Endodermal cell (in vitro differentiated cells): ENCODE data around the gene STUM. TPM values are rescaled to one million over a fixed set of nuclear protein-coding genes. Genes with fewer than 3 reads are reported as not detected.
A peak's percentile ranks its signal among the peaks of the same experiment; 100 is the strongest.

Experiments
- DNase-seq: peaks from one replicate; pipeline ENCODE4 v3.0.0-alpha.2; 2017
- H3K27ac ChIP-seq: 2 replicates; pipeline ENCODE4 v1.5.1; 2013; ENCODE audit warnings: mild to moderate bottlenecking, low read depth, low read length, moderate library complexity
- H3K27me3 ChIP-seq: 2 replicates; pipeline ENCODE4 v1.6.1; 2013; ENCODE audit warnings: mild to moderate bottlenecking, low read length, moderate library complexity; ENCODE audit not compliant: insufficient read depth, control insufficient read depth, poor library complexity, severe bottlenecking
- H3K36me3 ChIP-seq: 2 replicates; pipeline ENCODE4 v1.7.0; 2013; ENCODE audit warnings: mild to moderate bottlenecking, low read length, moderate library complexity; ENCODE audit not compliant: control insufficient read depth, insufficient read depth
- H3K4me1 ChIP-seq: one replicate; pipeline ENCODE4 v1.7.0; 2013; ENCODE audit warnings: low read length; ENCODE audit not compliant: control insufficient read depth, insufficient read depth
- H3K4me3 ChIP-seq: 2 replicates; pipeline ENCODE4 v1.5.1; 2013; ENCODE audit warnings: mild to moderate bottlenecking, low read length, moderate library complexity
- H3K9ac ChIP-seq: 2 replicates; pipeline ENCODE4 v1.6.1; 2013; ENCODE audit warnings: mild to moderate bottlenecking, low read length, moderate library complexity; ENCODE audit not compliant: poor library complexity, severe bottlenecking; ENCODE audit errors: extremely low read depth
- H3K9me3 ChIP-seq: 2 replicates; pipeline ENCODE4 v1.6.1; 2013; ENCODE audit warnings: mild to moderate bottlenecking, low read length, moderate library complexity; ENCODE audit not compliant: control insufficient read depth
- H3K27ac Mint-ChIP-seq: 2 replicates; pipeline ENCODE4 v1.8.0; 2020; ENCODE audit warnings: mixed read lengths
- H3K27me3 Mint-ChIP-seq: 2 replicates; pipeline ENCODE4 v1.8.0; 2021; ENCODE audit warnings: mild to moderate bottlenecking, mixed read lengths; ENCODE audit not compliant: insufficient read depth
- H3K36me3 Mint-ChIP-seq: 2 replicates; pipeline ENCODE4 v1.8.0; 2020; ENCODE audit warnings: low read depth, mixed read lengths
- H3K4me1 Mint-ChIP-seq: 2 replicates; pipeline ENCODE4 v1.8.0; 2020; ENCODE audit warnings: mixed read lengths
- H3K4me3 Mint-ChIP-seq: 2 replicates; pipeline ENCODE4 v1.8.0; 2020; ENCODE audit warnings: mild to moderate bottlenecking, moderate library complexity, mixed read lengths
- H3K9me3 Mint-ChIP-seq: 2 replicates; pipeline ENCODE4 v1.8.0; 2020; ENCODE audit warnings: mild to moderate bottlenecking, mixed read lengths
- CTCF ChIP-seq: fragments of 200-600 bp; sonication (generic); conservative IDR thresholded peaks from 2 replicates; pipeline ENCODE4 v1.5.0; 2021; ENCODE audit warnings: antibody characterized with exemption, mild to moderate bottlenecking
- WGBS, 2 experiments: methylation state at CpG; one replicate each; pipeline versions ENCODE4 v1.1.5 to v1.1.7; 2013; ENCODE audit warnings: missing lambda C conversion rate in 2 of 2, mixed read lengths in 1 of 2; ENCODE audit not compliant: insufficient coverage in 1 of 2, insufficient read length in 1 of 2; 5-methylcytosine and 5-hydroxymethylcytosine counted together
- total RNA-seq, 2 donors: library from RNA; stranded (reverse); fragmentation: NEBNext Ultra II Directional in 1 of 2; extraction: Animal tissue kit (Norgen Biotek cat#: 25700) in 1 of 2; gene quantifications; 2 replicates in 1 of 2; 3 replicates in 1 of 2; pipeline ENCODE4 v1.2.1, GENCODE V29; 2021

STUM gene
- total RNA-seq, 2 donors from 2014 or later = 0.04 to 0.20 TPM

GRCh38 chr1:226649244-226649643 is 100.7 kb downstream of the STUM start:
- no peak overlapping the region for H3K9ac ChIP-seq
- TF ChIP-seq CTCF = no peak
- H3K36me3 Mint-ChIP-seq = peaks cover 20% of the 10 kb centered on the region
- WGBS, 2 experiments = 91 to 95% methylated on average over 6 to 8 of the region's 8 CpGs
- peaks cover 24% of the 10 kb centered on the region for H3K36me3 ChIP-seq
- no peaks in the 10 kb centered on the region for H3K27me3 Mint-ChIP-seq
- no peak overlapping the region for H3K27ac ChIP-seq
- no peaks in the 10 kb centered on the region for H3K9me3 Mint-ChIP-seq
- no peak overlapping the region for H3K27ac Mint-ChIP-seq
- H3K4me1 ChIP-seq = peaks cover 8% of the 10 kb centered on the region
- DNase-seq = no peak
- no peak overlapping the region for H3K4me3 Mint-ChIP-seq
- H3K4me1 Mint-ChIP-seq = peaks cover 24% of the 10 kb centered on the region
- no peaks in the 10 kb centered on the region for H3K9me3 ChIP-seq
- no peak overlapping the region for H3K4me3 ChIP-seq
- H3K27me3 ChIP-seq = no peaks in the 10 kb centered on the region

GRCh38 chr1:226649780-226650179 is 101.2 kb downstream of the STUM start:
- Histone ChIP-seq H3K4me1 (peaks cover 12% of the 10 kb centered on the region), H3K27me3 (no peaks in the 10 kb centered on the region), H3K9ac (no peak overlapping the region), H3K4me3 (no peak overlapping the region), H3K9me3 (no peaks in the 10 kb centered on the region), H3K36me3 (peaks cover 22% of the 10 kb centered on the region), H3K27ac (no peak overlapping the region)
- H3K9me3 Mint-ChIP-seq = no peaks in the 10 kb centered on the region
- H3K4me3 Mint-ChIP-seq = no peak overlapping the region
- peaks cover 20% of the 10 kb centered on the region for H3K36me3 Mint-ChIP-seq
- peaks cover 28% of the 10 kb centered on the region for H3K4me1 Mint-ChIP-seq
- WGBS, 2 experiments = 81 to 87% methylated on average over 7 of the region's 7 CpGs
- DNase-seq = peak; percentile 77
- no peak overlapping the region for H3K27ac Mint-ChIP-seq
- no peaks in the 10 kb centered on the region for H3K27me3 Mint-ChIP-seq
- peak; percentile 55 for TF ChIP-seq CTCF

GRCh38 chr1:226650236-226650841 is 101.8 kb downstream of the STUM start:
- Mint-ChIP-seq H3K9me3 (no peaks in the 10 kb centered on the region), H3K4me1 (peaks cover 31% of the 10 kb centered on the region), H3K36me3 (peaks cover 20% of the 10 kb centered on the region), H3K27me3 (no peaks in the 10 kb centered on the region), H3K4me3 (no peak overlapping the region), H3K27ac (peak overlapping the region; percentile 88)
- peak; percentile 61 for TF ChIP-seq CTCF
- H3K9ac ChIP-seq = no peak overlapping the region
- H3K4me3 ChIP-seq = no peak overlapping the region
- no peaks in the 10 kb centered on the region for H3K9me3 ChIP-seq
- WGBS, 2 experiments = 65 to 70% methylated on average over 9 to 11 of the region's 11 CpGs
- no peaks in the 10 kb centered on the region for H3K27me3 ChIP-seq
- H3K4me1 ChIP-seq = peaks cover 12% of the 10 kb centered on the region
- H3K36me3 ChIP-seq = peaks cover 19% of the 10 kb centered on the region
- H3K27ac ChIP-seq = peak overlapping the region; percentile 1
- peak; percentile 74 for DNase-seq
